ENCODE data around the gene PID1.

DNA sequence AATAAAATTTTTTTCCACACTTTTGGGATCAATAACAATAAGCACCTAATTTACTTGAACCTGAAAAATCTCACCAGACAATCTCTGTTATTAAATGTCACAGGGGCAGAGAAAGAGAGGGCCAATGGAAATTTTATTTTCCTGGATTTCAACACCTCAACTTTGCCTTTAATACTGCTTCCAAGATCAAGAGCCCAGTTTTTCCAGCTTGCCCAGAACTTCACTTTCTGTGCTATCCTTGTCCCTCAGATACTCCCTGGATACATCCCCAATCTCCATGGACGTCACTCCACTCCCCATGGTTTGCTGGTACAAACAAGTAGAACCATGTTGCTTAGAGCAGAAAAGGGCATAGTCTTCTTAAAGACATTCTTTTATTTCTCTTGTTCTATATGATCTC is 29.3 kb upstream of the PID1 start:
- TF ChIP-seq, protein P1, sequence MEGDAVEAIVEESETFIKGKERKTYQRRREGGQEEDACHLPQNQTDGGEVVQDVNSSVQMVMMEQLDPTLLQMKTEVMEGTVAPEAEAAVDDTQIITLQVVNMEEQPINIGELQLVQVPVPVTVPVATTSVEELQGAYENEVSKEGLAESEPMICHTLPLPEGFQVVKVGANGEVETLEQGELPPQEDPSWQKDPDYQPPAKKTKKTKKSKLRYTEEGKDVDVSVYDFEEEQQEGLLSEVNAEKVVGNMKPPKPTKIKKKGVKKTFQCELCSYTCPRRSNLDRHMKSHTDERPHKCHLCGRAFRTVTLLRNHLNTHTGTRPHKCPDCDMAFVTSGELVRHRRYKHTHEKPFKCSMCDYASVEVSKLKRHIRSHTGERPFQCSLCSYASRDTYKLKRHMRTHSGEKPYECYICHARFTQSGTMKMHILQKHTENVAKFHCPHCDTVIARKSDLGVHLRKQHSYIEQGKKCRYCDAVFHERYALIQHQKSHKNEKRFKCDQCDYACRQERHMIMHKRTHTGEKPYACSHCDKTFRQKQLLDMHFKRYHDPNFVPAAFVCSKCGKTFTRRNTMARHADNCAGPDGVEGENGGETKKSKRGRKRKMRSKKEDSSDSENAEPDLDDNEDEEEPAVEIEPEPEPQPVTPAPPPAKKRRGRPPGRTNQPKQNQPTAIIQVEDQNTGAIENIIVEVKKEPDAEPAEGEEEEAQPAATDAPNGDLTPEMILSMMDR (IDR thresholded peaks at IDR 0.05) = no peak
- TF ChIP-seq POLR2AphosphoS5 (IDR thresholded peaks at IDR 0.05; ENCODE audit: low read depth, low read length) (no peak), TCF7L2 (IDR thresholded peaks at IDR 0.05; ENCODE audit: low read depth, low read length) (no peak), SIN3A (IDR thresholded peaks at IDR 0.05; ENCODE audit: borderline replicate concordance, insufficient read depth, low read depth, low read length) (no peak)
- TF ChIP-seq, protein P2, sequence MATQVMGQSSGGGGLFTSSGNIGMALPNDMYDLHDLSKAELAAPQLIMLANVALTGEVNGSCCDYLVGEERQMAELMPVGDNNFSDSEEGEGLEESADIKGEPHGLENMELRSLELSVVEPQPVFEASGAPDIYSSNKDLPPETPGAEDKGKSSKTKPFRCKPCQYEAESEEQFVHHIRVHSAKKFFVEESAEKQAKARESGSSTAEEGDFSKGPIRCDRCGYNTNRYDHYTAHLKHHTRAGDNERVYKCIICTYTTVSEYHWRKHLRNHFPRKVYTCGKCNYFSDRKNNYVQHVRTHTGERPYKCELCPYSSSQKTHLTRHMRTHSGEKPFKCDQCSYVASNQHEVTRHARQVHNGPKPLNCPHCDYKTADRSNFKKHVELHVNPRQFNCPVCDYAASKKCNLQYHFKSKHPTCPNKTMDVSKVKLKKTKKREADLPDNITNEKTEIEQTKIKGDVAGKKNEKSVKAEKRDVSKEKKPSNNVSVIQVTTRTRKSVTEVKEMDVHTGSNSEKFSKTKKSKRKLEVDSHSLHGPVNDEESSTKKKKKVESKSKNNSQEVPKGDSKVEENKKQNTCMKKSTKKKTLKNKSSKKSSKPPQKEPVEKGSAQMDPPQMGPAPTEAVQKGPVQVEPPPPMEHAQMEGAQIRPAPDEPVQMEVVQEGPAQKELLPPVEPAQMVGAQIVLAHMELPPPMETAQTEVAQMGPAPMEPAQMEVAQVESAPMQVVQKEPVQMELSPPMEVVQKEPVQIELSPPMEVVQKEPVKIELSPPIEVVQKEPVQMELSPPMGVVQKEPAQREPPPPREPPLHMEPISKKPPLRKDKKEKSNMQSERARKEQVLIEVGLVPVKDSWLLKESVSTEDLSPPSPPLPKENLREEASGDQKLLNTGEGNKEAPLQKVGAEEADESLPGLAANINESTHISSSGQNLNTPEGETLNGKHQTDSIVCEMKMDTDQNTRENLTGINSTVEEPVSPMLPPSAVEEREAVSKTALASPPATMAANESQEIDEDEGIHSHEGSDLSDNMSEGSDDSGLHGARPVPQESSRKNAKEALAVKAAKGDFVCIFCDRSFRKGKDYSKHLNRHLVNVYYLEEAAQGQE (IDR thresholded peaks at IDR 0.05; ENCODE audit: insufficient read depth in 1 of 2, low read depth in 2 of 2, low read length in 1 of 2) = no peak

Data from Panc1 (cell line).